Activated T-cell treated with anti-CD3 and anti-CD28 coated beads for 4 hours (primary cell): ENCODE results near the gene LANCL2.
"Not testable (repeated sequence)": the region's sequence is repeated elsewhere in the genome, so short reads cannot be mapped to it uniquely, and the experiment has no call there.

Source experiments
- DNase-seq: peaks from one replicate; pipeline ENCODE4 v3.0.0-alpha.2; 2020

LANCL2 gene

GRCh38 chr7:55363386-55364170 is 1.6 kb upstream of the LANCL2 start:
- DNase-seq: no peak

DNA sequence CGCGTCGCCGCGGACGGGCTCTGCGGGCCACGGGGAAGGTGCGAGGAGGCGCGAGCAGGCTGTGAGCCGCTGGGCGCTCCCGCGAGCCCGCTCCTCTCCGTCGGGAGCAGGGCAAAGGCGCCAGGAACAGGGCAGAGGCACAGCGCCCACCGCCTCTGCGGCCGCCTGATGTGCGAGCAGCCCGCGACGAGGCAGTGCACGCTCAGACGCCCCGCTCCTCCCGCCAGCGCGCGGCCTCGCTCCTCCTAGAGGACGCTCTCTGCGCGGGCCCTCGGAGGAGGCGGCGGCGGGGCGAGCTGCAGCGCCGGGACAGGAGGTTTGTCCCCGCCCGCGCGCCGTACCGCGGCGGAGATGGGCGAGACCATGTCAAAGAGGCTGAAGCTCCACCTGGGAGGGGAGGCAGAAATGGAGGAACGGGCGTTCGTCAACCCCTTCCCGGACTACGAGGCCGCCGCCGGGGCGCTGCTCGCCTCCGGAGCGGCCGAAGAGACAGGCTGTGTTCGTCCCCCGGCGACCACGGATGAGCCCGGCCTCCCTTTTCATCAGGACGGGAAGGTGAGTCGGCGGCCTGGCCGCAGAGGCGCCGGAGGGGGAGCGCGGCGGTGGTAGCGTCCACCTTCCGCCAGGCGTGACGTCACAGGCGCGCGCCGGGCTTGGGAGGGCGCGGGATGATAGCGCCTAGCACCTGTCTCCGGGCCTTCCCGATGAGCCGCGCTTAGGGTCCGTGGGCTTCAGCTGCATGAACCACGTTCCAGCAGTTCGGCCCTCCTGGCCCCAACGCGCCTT is 731 bp downstream of the LANCL2 start:
- peak; percentile 91 for DNase-seq

GRCh38 chr7:55366461-55367070 is 1.4 kb downstream of the LANCL2 start:
- peak; percentile 10 for DNase-seq

- DNase-seq: no peak
Measured at GRCh38 chr7:55367283-55367840, 2.2 kb downstream of the LANCL2 start.

DNA sequence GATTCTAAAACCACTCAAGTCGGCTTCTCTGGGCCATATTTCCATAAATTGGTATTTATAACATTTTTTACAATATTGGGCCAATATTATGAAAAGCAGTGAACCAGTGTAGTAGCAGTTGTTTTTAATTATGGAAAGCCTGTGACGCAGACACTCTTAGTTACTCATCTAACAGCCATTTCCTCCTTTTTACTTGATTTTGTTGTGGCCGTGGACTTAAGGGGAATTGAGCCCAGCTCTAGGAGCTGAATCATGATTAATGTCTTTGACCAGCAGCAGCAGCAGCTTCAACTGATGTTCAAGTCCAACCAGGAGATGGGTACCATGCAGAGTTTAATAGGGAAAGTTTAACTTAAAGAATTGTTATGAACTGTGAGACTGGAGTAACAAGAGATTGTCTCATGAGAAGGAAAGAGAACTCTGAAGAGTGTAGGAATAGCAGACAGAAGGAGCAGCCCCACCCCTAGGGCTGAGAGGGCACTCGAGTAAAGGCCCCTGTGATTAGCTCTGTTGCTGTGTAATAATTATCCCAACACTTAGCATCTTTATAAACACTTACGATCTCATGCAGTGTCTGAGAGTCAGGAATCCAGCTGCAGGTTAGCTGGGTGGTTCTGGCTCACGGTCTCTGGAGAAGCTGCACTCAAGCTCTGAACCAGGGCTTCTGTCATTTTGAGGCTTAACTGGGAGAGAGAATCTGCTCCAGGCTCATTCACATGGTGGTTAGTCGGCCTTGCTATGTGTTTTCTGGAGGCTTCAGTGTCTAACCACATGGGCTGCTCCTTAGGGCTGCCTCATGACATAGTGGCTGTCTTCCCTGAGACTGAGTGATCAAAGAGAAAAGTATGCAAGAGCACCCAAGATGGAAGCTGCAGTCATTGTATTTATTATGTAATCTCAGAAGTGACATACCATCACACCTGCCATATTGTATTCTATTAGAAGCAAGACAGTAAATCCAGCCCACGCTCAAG is 4.6 kb downstream of the LANCL2 start:
- no peak for DNase-seq

- no peak for DNase-seq
Measured at GRCh38 chr7:55374213-55374612, 9.1 kb downstream of the LANCL2 start.

GRCh38 chr7:55375237-55375636 is 10.1 kb downstream of the LANCL2 start:
- no peak for DNase-seq

DNA sequence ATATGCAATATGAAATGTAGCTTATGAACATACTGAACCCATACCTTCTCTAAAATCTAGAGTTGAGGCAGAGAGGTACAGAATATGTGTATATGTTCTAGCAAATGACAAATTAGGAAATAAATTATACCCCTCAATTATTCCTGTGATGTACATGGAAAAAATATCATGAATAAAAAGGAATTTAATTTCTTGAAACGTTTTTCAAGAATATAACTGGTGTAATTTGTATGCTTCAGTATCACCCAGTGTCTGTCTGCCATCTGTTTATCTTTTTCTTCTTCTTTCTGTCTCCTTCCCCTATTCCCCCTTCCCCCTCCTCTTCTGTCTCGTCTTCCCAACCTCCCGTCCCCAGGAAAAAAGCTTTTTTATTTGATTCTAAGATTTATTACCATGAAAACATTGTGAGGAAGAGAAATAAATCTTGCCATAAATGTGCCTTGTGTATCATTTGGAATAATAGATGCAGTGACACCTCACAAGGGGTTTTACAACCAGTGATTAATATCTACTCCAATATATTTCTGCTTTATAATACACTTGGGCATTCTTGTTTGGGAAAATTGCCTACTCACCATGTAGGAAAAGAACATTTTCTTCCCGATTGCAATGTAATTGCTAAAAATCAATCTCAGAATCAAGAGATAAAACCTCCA is 12.2 kb downstream of the LANCL2 start:
- no peak for DNase-seq

GRCh38 chr7:55379285-55379684 is 14.1 kb downstream of the LANCL2 start:
- DNase-seq: no peak

GRCh38 chr7:55381189-55381588 is 16.1 kb downstream of the LANCL2 start:
- DNase-seq: no peak

DNA sequence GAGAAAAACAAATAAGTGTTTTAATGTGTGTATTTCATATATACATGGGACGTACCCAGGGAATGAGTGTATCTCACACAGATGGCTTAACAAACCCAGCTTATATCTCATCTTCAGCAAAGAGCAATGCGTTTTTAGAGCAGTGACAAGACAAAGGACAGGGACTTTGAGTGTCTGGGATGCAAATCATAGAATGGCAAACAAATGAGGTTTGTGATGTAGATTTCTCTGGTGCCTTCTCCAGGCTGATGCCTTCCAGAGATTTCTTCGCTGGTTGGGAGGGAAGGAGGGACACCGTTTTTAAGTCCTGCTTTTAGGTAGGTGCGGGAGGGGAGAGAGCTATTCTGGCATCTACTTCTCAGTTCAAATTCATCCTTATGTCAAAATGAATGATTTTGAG is 16.6 kb downstream of the LANCL2 start:
- DNase-seq: no peak

DNA sequence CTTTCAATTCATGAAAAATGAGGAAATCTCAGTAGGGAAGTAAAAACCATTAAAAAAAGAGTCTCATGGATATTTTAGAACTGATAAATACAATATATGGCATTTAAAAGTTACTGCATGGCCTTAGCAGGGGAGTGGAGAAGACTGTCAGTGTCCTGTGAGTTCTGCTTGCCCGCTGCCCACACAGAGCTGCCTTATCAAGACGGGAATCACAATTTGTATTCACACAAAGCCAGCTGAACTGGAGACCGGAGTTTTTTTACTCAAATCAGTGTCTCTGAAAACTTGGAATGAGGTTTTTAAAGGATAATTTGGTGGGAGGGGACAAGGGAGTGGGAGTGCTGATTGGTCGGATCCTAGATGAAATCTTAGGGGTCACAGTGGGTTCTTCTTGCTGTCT is 17.1 kb downstream of the LANCL2 start:
- DNase-seq: no peak

DNA sequence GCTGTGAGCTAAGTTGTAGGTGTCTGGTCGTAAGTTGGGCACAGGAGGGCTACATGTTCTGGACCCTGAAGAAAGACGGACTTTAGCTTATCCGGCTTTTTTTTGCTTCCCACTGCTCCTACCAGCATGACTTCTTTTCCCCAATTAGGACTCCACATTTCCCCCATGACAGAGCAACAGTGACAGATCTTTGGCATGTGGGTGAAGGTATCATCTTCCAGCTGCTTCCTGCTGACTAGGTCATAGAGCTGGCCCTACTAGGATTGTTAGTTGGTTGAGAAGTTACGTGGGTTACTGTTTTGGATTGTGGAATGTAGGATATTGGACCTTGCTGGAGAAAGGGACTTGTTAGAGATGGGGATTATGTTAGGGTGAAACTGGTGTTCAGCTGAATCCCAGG is 21.4 kb downstream of the LANCL2 start:
- no peak for DNase-seq

DNA sequence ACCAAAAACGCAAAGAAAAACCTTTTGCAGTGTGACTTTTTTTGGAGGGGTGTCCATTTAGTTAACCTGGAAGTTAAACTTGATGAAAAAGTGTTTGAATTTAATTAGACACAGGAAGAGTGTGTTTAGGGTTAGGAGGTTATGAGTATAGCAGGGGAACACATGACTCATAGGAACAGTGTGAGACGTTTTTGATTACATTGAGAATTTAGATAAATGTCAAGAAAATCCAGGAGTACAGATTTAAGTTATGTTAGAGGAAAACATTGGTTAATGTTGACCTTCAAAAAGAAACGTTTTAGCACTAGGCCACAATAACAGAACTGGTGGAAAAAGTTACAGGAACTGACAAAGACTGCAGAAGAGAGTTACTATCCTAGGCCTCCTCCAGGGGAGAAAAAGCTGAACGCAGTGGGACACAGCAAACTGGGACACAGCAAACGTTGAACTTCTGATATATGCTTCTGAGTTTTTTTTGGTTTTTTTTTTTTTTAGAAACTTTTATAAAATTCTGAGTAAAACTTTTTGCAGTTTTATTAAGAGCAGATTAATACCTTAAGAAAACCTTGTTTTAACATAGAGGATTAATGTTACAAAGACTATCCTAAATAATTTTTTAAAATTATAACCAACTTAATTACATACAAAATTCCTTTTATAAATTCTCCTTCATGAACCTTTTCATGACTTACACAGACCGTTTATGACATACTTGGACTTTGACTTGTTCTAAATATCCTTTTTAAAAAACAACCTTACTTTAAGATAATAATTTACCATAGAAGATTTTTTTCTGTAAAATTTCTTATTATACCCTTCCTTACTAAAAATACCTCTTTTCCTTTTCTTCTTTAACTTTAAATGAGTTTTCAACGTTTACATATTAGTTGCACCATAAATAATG is 22.2 kb downstream of the LANCL2 start:
- no peak for DNase-seq

DNA sequence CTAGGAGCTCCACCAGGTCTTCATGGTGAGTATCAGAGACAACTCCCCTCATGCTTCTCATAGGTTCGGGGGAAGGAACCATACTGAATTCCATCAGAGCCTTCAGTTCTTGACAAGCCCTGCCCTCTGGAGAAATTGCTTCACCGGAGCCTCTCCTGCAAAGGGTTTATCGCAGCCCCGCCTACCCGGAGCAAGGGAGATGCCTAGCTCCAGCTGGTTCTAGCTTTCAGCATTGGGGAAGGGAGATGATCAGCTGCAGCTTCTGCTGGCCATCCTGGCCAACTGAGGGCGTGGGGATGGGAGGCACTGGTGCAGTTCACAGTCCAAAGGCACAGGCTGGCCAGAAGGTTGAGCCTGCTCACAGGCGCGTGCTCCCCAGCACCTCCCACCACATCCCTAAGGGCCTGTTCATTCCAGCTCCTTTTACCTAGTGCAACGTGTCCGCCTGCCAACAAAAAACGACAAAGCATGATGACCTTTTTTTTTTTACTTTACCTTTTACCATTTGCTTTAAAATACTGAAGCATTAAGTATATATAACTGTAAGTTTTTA is 31.2 kb downstream of the LANCL2 start:
- no peak for DNase-seq

GRCh38 chr7:55397617-55398016 is 32.5 kb downstream of the LANCL2 start:
- DNase-seq: no peak

DNA sequence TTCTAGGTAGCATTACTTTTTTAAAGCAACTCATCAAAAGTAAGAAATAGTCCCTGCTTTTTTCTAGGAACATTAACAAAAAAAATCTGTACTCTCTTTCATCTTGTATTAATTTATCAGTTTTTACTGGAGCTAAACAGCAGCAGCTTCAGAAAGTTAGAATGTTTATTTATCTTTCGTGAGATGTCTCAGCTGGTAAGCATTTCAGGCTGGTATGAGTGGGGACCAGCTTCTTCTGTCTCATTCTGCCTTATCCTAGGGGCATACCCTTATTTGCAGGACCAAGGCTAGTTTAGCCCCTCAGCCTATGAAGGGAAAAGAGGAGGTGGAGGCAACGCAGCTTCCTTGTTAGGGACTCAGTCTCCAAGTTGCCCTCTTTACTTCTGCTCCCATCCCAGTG is 35.1 kb downstream of the LANCL2 start:
- DNase-seq: no peak

DNA sequence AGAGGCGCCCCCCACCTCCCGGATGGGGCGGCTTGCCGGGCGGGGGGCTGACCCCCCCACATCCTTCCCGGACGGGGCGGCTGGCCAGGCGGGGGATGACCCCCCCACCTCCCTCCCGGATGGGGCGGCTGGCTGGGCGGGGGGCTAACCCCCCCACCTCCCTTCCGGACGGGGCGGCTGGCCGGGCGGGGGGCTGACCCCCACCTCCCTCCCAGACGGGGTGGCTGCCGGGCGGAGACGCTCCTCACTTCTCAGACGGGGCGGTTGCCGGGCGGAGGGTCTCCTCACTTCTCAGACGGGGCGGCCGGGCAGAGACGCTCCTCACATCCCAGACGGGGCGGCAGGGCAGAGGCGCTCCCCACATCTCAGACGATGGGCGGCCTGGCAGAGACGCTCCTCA is 37.4 kb downstream of the LANCL2 start:
- DNase-seq: not testable (repeated sequence)

DNA sequence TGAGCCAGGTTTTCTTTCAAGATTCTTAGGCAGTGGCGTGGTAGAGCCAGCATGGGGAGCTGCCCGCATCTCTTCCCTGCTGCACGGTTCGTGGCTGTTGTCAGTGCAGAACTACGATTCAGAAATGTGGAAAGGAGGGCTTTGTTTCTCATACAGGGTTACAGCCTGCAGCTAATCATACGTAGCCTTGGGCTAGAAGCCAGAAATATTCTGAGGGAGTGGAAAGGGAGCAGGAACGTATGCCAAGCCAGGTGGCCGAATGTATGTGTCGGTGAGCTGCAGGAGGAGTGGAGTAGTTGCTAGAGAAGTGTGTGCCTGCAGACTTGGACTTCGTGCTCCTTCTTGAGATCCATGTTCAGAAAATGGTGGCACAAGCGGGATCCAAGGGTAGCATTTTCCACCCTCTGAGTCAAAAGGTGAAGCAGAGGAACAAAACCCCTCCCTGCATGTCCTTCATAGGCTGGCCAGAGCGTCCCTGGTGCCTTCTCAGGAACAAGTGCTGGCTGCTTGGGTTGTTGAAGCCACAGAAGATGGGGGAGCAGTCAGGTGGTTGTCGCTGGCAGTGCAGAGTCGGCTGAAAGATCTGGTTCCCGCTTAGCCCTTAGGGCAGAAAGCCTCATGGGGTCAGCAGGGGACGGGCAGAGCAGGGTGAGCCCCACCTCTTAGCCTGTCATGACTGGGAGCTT is 40.9 kb downstream of the LANCL2 start:
- no peak for DNase-seq
